Adrenal gland (tissue), 12 donors: ENCODE data around the gene CDCA3. TPM values are rescaled to one million over a fixed set of nuclear protein-coding genes. Genes with fewer than 3 reads are reported as not detected.

Experiments used
- DNase-seq, 7 donors: peaks; one replicate each; pipeline ENCODE4 v3.0.0-alpha.2; 2019 to 2020
- H3K27ac ChIP-seq, 5 donors: fragments of 200-600 bp; sonication (generic) in 4 of 5; 1 replicate in 3 of 5; 2 replicates in 2 of 5; pipeline versions ENCODE4 v1.5.1 to v1.8.0; 2016 to 2020; ENCODE audit warnings: mild to moderate bottlenecking in 1 of 5
- H3K27me3 ChIP-seq: fragments of 200-600 bp; 2 replicates; pipeline ENCODE4 v1.8.0; 2021
- H3K36me3 ChIP-seq, 2 donors: fragments of 200-600 bp; replicated peaks in 1 of 2; 1 replicate in 1 of 2; 2 replicates in 1 of 2; pipeline versions ENCODE4 v1.5.1 to v1.8.0; 2018 to 2022
- H3K4me1 ChIP-seq, 2 donors: fragments of 200-600 bp; replicated peaks in 1 of 2; 1 replicate in 1 of 2; 2 replicates in 1 of 2; pipeline versions ENCODE4 v1.5.1 to v1.8.0; 2018 to 2021
- H3K4me3 ChIP-seq, 4 donors: fragments of 200-600 bp; sonication (generic) in 3 of 4; one replicate each; pipeline ENCODE4 v1.5.1; 2016 to 2018
- H3K9me3 ChIP-seq, 3 donors: fragments of 200-600 bp; sonication (generic) in 1 of 3; replicated peaks in 1 of 3; 1 replicate in 2 of 3; 2 replicates in 1 of 3; pipeline versions ENCODE4 v1.5.1 to v1.8.0; 2016 to 2021
- CTCF ChIP-seq, 6 experiments: fragments of 450-650 bp in 4 of 6; fragments of 200-600 bp in 2 of 6; sonication (generic) in 1 of 6; IDR thresholded peaks; 1 replicate in 5 of 6; 2 replicates in 1 of 6; pipeline versions ENCODE4 v1.5.1 to v1.8.0; 2016 to 2021; ENCODE audit warnings: antibody characterized with exemption in 6 of 6, mild to moderate bottlenecking in 2 of 6, moderate library complexity in 1 of 6
- POLR2A ChIP-seq, 2 donors: fragments of 450-650 bp; IDR thresholded peaks; one replicate each; pipeline ENCODE4 v1.6.1; 2017; ENCODE audit warnings: antibody characterized with exemption in 2 of 2, mild to moderate bottlenecking in 2 of 2, moderate library complexity in 1 of 2
- WGBS, 4 donors: extraction: QIAGEN DNeasy Blood & Tissue Kit in 2 of 4; methylation state at CpG; one replicate each; pipeline versions ENCODE4 v1.1.5 to v1.1.7; 2013 to 2017; 5-methylcytosine and 5-hydroxymethylcytosine counted together
- intact Hi-C, 2 donors: fragments of 100-400 bp; cut with DNase I; formaldehyde crosslinking; loops; one replicate each; pipeline versions ENCODE4 v1.14.1 to v1.15.0; 2022 to 2023
- polyA plus RNA-seq, 3 donors: library from polyadenylated mRNA; stranded (reverse); fragments of 200-250 nt in 2 of 3; fragments of 350-450 nt in 1 of 3; fragmentation: Illumina TruSeq in 1 of 3; extraction: RNeasy Lipid Tissue Mini Kit (QIAGEN cat#74804) in 1 of 3; gene quantifications; one replicate each; pipeline ENCODE4 v1.2.3, GENCODE V29; 2013 to 2014
- total RNA-seq, 9 donors: library from RNA; depleted of rRNA in 4 of 9; stranded (reverse); fragments of >200 nt in 4 of 9; fragments of 120-200 nt in 1 of 9; fragmentation: NEBNext Ultra II Directional in 1 of 9; extraction: Animal tissue kit (Norgen Biotek cat#: 25700) in 1 of 9; gene quantifications; one replicate each; pipeline versions ENCODE4 v1.1.0 to v1.2.4, GENCODE V29; 2013 to 2023
- donor health status: healthy with polysubstance abuse.
- donor health status: Bipolar disorder and iron deficiency.
- donor health status: DM: yes; HTN: yes; CAD: no.
- donor health status: DM: no; HTN: no; CAD: no.
- donor health status: DM: no; HTN: no; CAD: no.
- donor health status: DM: yes; HTN: yes; CAD: no.

Gene CDCA3
- total and polyA plus RNA-seq, 12 donors: 2.6 to 17.7 (median 3.5) TPM; not detected in 1

GRCh38 chr12:6821591-6822425, 29.3 kb downstream of the CDCA3 start, which contains the start of gene GPR162:
Gene GPR162, plus strand, starts transcription at chr12:6821821. Its CDS starts 2,078 bp downstream, at chr12:6823899.
- Histone ChIP-seq H3K27me3 (peaks cover 4% of the 10 kb centered on the region), H3K27ac (peak within 1 kb of the TSS in 2 of 5 donors; percentile 10 to 60), H3K4me1 (peaks cover 6 to 8% of the 10 kb centered on the region in 2 donors), H3K4me3 (peak within 1 kb of the TSS in 1 of 4 donors; percentile 40), H3K36me3 (no peaks in the 10 kb centered on the region), H3K9me3 (no peaks in the 10 kb centered on the region)
- TF ChIP-seq CTCF (IDR thresholded peaks at IDR 0.05): no peak
- no peak for TF ChIP-seq POLR2A (IDR thresholded peaks at IDR 0.05)
- DNase-seq: peak in 5 of 7 donors; percentile 38 to 78 (median 55)
- 0 to 15% (median 1%) methylated on average over 5 to 28 of the region's 28 CpGs for WGBS, 4 donors
- intact Hi-C loops: loop anchor here (5.0 to 10.0 kb wide), 2 partner anchors 77 to 90 kb away; no protein-coding TSS in a partner anchor

- WGBS, 4 donors: 70 to 82% (median 77%) methylated on average over 3 to 5 of the region's 5 CpGs
- intact Hi-C loops: loop anchor here (5.0 to 10.0 kb wide), 2 partner anchors 75 to 88 kb away; no protein-coding TSS in a partner anchor
- H3K4me3 ChIP-seq: no peak overlapping the region
- H3K4me1 ChIP-seq: peaks cover 6 to 8% of the 10 kb centered on the region in 2 donors
- H3K36me3 ChIP-seq: no peaks in the 10 kb centered on the region
- H3K9me3 ChIP-seq: no peaks in the 10 kb centered on the region
- peak overlapping the region in 1 of 5 donors; percentile 12 for H3K27ac ChIP-seq
- no peak for DNase-seq
- peaks cover 4% of the 10 kb centered on the region for H3K27me3 ChIP-seq
- TF ChIP-seq POLR2A (IDR thresholded peaks at IDR 0.05) (no peak), CTCF (IDR thresholded peaks at IDR 0.05) (no peak)
Observed at GRCh38 chr12:6820166-6820565, 30.9 kb downstream of the CDCA3 start.

- DNase-seq: no peak
- H3K27me3 ChIP-seq: peaks cover 8% of the 10 kb centered on the region
- H3K9me3 ChIP-seq: no peaks in the 10 kb centered on the region
- no peaks in the 10 kb centered on the region for H3K36me3 ChIP-seq
- no peak for TF ChIP-seq POLR2A (IDR thresholded peaks at IDR 0.05)
- TF ChIP-seq CTCF (IDR thresholded peaks at IDR 0.05): no peak
- no peak overlapping the region for H3K4me3 ChIP-seq
- H3K27ac ChIP-seq: no peak overlapping the region
- WGBS, 4 donors: 81 to 88% (median 87%) methylated on average over 11 to 13 of the region's 13 CpGs
- H3K4me1 ChIP-seq: peaks cover 6 to 8% of the 10 kb centered on the region in 2 donors
- intact Hi-C loops: loop anchor here (5.0 to 10.0 kb wide), 2 partner anchors 75 to 87 kb away; no protein-coding TSS in a partner anchor
Observed at GRCh38 chr12:6819106-6820030, 31.7 kb downstream of the CDCA3 start.

GRCh38 chr12:6818645-6819044, 32.4 kb downstream of the CDCA3 start:
- Histone ChIP-seq H3K4me3 (no peak overlapping the region), H3K36me3 (no peaks in the 10 kb centered on the region), H3K4me1 (peaks cover 6 to 8% of the 10 kb centered on the region in 2 donors), H3K27ac (no peak overlapping the region), H3K27me3 (peaks cover 8% of the 10 kb centered on the region), H3K9me3 (no peaks in the 10 kb centered on the region)
- intact Hi-C loops: no loop called here
- no peak for DNase-seq
- 74 to 82% (median 79%) methylated on average over 4 to 5 of the region's 5 CpGs for WGBS, 4 donors
- no peak for TF ChIP-seq POLR2A (IDR thresholded peaks at IDR 0.05)
- TF ChIP-seq CTCF (IDR thresholded peaks at IDR 0.05): no peak
